HG03139 (cell line): ENCODE measurements around the gene SNPH.

Source experiments
- ATAC-seq: cut with Tn5 transposase; IDR thresholded peaks from one replicate; pipeline ENCODE4 v1.9.1; 2021; ENCODE audit not compliant: unreplicated experiment

Gene SNPH

DNA sequence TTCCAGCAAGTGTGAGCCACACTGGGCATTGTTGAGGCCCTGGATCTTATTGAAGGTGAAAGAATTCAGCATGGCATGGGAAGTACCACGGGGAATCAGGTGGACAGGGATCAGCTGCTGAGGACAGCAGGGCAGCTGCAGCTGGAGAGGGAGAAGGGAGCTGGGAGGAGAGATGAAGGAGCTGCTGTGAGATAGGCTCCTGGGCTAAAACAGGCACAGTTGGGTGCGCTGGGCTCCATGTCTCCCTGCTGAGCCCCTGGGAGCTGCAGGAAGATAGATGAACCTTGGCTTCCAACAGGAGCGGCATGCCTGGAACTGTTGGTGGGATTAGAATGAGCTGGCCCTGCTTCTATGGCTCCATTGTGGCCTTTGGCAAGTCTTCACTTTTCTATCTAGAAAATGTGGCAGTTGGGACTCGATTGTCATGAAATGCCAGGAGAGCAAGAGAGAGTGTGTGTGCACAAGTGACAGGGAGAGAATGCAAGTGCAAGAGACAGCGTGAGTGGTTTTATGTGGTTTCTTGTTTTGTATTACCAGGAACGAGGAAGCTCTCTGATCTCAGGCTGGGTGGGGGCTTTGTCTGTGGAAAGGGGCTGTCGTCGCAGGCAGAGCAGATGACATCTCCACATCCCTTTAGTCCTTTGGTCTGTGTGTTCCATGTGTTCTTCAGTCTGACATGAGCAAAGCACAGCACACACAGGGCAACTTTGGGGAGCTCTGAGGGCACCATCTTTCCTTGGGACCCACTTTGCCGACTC is 20.4 kb downstream of the SNPH start:
- ATAC-seq, result no peak

DNA sequence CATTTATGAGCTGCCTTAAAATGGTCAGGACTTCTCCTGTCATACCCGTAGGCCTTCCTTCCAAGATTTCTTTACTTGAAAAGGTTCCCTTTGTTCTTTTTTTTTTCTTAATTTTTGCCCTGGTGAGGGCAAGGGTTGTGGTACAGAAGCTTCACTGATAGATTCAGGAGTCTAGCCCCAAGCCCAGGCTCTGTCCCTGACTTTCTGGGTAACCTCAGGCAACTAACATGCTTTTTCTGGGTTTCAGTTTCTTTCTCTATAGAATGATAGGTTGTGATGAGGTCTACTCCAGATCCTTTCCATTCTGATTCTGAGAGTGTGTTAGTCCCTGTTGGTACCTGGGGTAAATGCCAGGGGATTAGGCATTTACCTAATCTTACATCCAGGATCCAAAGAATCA is 21.2 kb downstream of the SNPH start:
- no peak for ATAC-seq

DNA sequence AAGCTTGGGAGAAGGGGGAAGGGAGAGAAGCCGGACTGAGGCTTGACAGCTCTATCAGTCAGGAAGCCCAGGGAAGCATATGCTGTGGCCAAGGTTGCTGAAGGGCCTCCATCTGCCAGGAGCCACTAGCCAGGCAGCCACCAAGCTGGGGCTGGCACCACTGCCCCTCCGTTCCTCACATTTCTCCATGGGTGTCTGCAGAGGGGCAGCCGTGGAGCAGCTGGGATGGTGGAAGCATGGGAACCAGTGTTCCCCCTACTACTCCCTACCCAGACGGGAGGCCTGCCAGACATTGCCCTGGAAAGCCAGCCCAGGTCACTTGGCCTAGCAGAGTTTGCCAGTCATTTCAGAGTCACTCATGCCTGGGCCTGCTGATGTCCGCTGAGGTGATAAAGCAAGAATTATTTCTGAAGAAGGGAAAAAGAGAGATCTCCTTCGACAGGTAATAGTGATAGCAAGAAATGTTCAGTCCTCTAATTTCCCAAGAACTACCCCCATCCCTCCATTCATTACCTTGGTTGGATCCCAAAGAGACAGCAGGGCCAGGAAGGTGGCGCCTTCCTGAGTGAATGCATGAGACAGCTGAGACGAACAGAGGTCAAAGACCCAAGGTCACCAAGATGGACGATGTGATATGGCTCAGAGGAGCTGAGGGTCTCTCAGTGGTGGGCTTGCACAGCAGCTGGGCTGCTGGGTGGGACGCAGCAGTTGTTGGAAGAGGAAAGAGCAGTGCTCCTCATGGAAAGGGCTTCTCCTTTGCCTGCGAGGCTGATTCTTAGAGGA is 21.9 kb downstream of the SNPH start:
- no peak for ATAC-seq

DNA sequence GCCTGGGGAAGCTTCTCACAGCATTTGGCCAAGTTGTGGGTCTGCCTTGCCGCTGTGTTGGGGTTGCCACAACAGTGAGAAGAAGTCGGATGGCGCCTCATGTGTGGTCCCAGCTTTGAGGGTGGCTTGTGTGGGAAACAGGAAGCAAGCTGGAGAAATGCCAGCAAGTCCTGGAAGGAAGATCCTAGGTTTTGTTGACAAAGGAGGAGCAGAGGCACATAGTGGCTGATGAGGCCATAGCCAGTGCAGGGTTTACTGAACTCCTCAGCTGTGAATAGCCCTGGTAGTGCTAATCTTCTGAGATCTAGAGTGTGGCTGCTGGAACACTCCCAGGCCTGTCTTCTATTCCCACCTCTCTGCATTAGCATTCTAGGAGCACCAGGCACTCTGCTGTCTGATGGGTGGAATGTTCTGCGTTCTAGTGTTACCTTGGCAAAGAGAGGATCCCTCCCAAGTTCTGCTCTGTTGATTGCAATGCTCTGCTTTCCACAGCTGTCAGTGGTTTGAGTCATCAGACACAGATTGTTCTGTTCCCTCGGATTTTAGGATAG is 25.2 kb downstream of the SNPH start:
- ATAC-seq, result no peak

DNA sequence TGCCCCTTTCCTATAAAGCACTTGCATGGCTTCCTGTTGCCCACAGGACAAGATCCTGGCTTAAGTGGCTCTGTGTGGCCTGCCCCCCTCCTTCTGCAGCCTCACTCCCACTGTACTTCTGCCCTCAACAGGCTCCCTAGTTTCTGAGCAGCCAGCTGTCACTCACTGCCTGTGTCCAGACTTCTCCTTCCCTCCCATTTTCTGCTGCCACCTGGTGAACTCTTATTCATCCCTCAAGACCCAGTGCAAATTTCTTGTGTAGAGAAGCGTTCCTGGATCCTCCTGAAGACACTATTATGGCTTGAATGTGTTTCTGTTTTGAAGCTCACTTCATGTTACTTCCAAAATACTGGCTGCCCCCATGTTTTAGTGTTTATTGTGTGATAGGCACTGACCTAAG is 26.5 kb downstream of the SNPH start:
- no peak for ATAC-seq

DNA sequence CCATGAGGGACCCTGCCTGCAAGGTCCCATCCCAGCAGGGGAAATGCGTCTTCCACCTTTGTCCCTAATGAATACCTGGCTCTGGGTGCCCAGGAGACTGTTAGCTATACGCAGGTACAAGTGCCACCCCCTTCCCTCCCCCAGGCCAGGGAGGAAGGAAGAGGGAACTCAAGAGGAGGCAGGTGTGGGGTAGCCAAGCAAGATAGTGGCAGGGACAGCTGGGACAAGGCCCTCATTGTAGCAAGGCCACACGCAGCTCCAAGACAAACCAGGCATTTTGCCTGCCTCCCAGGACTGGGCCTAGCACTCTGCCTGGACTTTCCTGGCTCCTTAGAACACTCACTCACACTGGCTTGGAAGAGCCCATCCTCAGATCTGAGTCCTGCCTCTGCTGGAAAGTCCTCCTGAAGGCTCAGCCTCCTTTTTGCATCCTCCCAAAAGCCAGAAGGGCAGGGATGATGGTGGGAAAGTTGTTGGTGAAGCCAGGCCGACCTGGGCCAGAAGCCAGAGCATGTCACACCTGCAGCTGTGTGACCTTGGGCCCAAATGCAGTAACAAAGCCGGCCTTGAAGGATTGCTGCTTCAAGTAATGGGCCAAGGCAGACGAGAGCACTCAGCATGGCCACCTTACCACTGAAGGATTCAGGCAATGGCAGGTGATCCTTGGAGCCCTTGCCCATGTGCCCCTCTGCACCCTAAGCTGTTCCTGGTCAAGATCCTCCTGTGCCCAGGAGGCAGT is 27.7 kb downstream of the SNPH start:
- no peak for ATAC-seq

DNA sequence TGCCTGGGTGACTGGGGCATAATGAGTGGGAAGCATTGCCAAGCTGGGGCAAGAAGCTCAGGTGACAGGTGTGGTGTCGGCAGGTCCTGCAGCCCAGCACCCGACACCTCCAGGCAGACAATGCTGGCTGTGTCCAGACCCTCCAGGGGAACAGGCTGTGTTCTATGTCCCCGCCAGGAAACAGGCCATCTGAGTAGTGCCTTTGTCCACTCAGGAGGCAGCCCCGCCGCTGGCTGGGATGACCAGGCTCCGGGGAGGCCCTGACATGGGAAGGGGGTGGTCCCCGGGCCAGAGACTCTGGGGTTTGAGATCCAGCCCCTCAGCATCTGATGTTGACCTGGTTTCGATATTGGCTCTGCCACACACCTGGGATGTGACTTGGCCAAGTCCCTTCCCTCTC is 28.4 kb downstream of the SNPH start:
- no peak for ATAC-seq

DNA sequence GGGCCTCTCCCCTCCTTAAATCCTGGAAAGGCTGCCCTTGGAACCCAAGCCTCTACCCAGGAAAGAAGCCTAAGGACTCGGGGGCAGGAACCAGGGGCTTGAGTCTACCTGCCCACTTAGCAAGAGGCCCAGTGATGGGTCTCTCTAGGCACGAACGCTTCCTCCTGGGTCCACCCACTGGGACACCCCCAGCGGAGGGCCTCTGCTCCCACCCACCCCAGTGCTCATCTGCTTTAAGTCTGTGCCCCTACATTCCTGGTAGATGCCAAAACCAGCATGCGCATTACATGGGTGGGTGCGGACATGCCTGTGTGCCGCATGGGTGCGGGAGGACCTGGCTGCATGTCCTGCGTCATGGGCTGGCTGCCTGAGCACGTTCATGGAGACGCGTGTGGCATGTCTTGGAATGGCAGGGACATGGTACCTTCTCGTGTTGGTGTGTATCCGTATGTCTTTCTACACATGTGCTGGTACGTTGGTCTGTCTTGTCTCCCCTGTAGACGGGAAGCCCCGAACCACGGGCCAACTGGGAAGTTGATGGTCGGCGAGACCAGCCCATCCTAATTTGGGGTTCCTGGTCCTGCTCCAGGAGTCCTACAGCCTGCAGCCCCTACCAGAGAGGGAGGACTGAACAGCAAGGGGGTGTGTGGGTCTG is 29.3 kb downstream of the SNPH start:
- ATAC-seq, result no peak

DNA sequence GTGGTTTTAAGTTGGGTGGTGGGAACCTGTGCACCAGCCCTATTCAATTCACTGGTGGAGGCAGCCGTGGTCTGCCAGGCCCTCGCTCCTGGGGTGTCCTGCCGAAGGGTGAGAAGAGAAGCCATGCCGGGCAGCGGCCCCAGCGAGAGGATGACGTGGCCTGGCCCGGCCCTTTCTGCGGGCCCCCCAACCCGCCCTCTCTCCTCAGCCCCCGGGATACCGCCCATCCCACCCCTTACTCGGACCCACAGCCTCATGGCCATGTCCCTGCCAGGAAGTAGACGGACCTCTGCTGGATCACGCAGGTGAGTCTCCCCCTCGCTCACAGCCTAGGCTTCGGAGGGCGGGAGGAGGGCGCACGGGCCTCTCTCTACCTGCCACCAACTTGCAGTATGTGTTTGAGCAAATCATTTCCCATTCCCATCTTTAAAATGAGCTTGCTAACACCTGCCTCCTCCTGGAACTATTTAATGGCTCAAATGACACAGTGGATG is 30.1 kb downstream of the SNPH start:
- no peak for ATAC-seq

DNA sequence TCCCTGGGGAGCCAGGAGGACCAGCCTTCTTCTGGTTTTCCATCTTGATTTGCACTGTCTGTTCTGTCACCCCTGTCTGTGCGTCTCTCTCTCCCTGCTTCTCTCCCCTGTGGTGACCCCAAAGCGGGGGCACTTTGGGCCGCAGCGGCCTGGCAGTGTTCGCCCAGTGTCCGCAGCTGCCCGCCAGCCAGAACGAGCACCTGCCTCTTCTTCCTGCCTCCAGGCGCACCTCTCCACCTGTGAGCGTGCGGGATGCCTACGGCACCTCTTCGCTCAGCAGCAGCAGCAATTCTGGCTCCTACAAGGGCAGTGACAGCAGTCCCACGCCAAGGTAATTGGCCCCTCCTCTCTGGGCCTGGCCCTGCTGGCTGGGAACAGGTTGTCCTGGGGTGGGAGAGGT is 30.8 kb downstream of the SNPH start:
- ATAC-seq, result no peak

DNA sequence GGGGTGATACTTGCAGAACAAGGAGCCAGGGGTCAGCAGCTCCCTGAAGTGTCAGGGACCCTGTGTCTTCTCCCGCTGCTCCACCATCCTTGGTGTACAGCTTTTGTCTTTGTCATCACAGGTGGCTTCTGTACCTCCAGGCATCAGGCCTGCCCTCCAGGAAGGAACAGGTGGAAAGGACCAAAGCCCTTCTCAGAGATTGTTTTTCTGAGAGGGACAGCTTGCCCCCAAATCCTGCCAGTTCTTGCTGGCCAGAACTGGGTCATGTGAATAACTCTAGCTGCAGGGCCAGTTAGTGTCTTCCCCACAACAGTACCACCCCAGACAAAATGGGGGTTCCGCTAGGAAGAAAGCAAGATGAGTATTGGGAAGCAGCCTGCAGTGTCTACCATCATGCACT is 31.4 kb downstream of the SNPH start:
- ATAC-seq, result no peak

DNA sequence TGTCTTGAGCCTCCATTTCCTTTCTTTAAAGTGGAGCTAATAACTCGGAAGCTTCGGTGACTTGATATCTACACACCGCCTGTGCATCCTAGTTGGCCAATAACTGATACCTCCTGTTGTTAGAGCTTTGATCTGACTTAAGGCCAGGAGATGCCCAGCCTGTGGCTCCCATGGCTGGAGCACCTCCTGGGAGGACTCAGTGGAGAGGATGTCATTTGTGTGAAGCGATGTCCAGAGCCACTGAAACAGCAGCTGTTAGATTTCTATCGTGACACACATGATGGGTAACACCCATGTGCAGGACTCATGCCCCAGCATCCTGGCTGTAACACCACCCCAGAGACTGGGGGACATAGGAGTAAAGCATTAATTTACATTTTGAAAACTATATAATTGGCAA is 32.1 kb downstream of the SNPH start:
- ATAC-seq, result no peak

DNA sequence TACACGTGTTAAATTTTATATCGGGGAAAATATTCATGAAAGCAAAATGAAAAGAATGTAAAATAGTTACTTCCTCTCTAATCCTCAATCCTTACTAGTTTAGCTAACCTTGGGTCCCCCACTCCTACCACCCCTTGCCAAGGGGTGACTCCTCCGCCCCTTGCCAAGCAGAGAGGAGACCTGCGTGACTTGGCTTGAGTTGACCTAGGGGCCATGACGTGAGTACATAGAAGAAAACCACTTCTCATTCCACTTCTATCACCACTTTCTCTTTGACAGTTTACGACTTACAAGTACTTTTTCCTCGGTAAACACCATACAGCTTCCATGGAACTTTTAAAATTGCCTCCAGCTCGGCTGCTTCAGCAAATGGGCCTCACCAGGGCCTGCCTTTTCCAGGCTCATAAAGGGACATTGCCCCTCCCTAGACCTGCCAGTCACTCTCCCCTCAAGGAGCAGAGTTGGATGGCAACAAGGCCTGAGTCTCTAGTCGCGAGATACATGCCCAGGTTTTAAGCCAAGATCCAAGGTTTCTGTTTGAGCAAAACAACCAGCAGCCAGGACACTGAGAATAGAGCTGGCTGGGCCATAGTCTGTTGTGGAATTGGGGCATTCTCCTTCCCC is 32.9 kb downstream of the SNPH start:
- no peak for ATAC-seq

DNA sequence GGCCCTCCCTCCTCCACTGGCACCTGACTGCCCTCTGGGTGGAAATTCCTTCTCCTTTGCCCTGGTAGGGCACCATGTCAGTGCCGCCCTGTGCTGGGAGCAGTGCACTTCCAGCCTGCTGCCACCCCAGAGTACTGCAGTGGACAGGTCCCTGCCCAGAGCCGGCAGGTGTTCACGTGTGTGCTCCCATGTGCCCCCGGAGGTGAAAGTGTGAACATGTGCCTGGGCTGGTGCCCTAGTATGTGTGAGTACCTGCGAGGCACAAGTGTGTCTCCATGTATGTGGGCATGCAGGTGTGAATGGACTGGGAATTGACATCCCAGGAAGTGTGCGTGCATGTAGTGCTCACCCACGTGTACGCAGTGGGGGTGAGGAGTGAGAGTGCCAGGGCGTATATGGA is 33.4 kb downstream of the SNPH start:
- no peak for ATAC-seq

DNA sequence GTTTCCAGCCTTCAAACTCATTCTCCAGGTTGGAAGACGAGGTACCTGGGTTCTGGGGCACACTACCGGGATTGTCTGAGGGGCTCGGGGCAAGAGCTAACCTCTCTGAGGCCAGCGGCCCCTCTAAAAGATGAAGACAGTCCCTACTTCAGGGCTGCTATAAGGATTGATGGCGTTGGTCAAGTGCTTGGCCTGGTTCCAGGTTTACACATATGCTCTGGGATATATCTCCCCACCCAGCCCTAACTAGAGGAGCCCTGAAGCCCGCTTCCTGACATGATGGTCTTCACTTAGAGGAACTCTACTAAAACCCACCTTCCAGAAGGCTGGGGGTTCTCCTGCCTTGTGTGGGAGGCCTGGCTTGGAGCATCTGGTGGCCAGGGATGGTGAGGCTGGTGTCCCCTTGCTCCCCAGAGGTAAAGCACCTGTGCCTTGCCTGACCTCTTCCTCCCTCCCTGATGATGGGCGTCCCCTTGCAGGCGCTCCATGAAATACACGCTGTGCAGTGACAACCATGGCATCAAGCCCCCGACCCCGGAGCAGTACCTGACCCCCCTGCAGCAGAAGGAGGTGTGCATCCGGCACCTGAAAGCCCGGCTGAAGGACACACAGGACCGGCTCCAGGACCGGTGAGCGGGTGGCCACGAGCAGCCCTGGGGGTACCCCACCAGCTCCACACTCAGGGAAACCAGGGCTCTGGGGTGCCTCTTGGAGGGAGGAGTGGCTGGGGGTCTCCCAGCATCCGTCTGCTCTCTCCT is 34.2 kb downstream of the SNPH start:
- no peak for ATAC-seq

DNA sequence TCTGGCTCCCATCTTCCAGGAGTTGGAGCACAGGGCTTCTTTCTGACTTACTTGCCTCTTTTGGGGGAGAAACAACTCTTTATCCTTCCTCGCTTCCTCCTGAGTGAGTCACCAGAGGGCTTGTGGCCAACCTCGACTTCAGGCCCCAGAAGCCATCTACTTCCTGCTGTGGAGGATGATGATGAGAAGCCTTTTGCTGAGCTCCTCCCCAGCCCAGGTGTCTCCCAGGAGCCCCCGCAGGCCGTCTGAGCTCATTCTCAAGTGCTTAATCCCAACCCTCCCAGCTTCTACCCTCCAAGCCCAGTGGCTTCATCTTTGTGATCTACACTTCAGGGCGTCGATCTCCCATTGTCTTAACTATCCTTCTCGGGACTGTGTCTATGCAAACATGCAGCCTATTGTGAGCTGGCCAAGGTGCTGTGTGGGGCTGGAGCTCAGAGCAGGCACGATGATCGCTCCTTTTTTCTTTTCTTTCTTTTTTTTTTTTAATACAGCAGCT is 35.0 kb downstream of the SNPH start:
- ATAC-seq, result no peak

DNA sequence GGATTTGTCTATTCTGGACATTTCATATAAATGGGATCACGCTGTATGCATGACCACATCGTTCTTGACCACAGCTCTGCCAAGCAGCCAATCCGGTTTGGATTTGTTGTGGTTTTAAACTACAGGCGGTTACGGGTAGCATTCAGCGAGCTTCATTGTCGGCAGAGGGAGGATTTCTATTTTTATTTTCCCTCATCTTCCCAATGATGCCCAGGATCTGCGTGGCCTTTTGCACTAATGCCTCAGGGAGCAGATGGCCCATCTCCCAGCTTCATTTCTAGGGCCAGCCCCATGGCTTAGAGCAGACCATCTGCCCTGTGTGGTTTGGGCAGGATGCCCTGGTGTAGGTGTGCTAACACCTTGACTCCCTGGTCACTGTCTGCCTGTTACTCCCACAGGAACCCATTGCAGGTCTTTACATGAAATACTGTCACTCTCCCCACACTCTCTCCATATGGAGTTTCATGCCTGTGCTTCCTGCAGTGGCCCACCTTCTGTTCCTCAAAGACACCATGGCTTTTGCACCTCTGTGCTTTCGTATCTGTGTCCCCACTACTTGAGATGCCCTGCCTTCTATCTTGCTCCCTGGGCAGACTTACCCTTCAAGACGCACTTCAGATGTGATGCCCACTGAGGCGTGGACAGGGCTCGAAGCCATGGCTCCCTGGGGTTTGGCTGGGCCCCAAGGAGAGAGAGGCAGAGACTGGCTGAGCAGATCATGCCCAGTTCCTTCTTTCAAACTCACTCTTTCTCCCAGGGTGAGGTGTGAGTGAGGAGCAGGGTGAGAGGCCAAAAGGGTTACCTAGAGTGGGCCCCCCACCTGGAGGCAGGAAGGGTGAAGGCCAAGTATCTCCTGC is 36.8 kb downstream of the SNPH start:
- no peak for ATAC-seq

DNA sequence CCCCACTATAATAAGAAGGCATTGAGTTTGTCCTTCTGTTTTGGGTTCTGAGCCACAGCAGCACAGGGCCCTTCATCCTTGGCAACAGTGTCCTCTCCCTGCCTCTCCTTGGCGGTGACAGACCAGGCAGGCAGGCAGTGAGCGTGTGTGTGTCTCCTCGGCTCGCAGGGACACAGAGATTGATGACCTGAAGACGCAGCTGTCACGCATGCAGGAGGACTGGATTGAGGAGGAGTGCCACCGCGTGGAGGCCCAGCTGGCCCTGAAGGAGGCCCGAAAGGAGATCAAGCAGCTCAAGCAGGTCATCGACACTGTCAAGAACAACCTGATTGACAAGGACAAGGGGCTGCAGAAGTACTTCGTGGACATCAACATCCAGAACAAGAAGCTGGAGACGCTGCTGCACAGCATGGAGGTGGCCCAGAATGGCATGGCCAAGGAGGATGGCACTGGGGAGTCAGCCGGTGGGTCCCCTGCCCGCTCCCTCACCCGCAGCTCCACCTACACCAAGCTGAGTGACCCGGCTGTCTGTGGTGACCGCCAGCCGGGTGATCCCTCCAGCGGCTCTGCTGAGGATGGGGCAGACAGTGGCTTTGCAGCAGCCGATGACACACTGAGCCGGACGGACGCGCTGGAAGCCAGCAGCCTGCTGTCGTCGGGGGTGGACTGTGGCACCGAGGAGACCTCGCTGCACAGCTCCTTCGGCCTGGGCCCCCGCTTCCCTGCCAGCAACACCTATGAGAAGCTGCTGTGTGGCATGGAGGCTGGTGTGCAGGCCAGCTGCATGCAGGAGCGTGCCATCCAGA is 38.8 kb downstream of the SNPH start:
- ATAC-seq, result no peak
